H1 (cell line): Measurements from ENCODE around the gene DIAPH2.

Source experiments
- ATF3 ChIP-seq: IDR thresholded peaks from 2 replicates; pipeline ENCODE4 v1.6.1; 2011; ENCODE audit warnings: low read depth, mild to moderate bottlenecking, low read length; ENCODE audit not compliant: insufficient read depth
- SRF ChIP-seq: IDR thresholded peaks from 2 replicates; pipeline ENCODE4 v1.6.1; 2011; ENCODE audit warnings: mild to moderate bottlenecking, low read depth, low read length, moderate library complexity

DNA sequence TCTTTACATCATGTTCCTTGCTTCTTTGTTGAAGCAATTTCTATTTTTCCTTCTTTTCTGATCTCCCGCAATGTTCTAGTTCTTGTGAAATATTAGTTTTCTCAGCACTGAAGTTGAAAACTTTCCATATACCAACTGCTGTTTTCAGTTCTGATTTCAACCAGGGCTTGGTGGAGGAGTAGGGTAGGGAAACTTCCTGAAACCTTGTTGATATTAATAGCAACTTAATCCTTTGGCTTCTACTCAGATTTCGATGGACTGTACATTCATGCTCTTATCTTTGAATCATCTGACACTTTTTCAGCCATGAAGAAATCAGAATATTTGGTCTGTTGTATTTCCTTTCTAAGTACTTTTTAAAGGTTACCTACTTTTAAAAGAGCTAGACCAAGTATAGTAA is 514.9 kb downstream of the DIAPH2 start:
- TF ChIP-seq SRF (no peak), ATF3 (no peak)
